K562 (cell line): ENCODE data around the gene MDK. TPM values are rescaled to one million over a fixed set of nuclear protein-coding genes. Genes with fewer than 3 reads are reported as not detected.

Source experiments
- ATAC-seq: fragments of 200-7000 bp; cut with Tn5 transposase; 3 replicates; pipeline ENCODE4 v1.9.1; 2020; ENCODE audit warnings: moderate library complexity
- BruUV-seq: library from RNA; stranded (reverse); fragments of 400-500 nt; replicated peaks from 2 replicates; lab custom pipeline; 2021; lab: Mats Ljungman, UMichigan
- CTCF ChIA-PET: fragments of 300-600 bp; formaldehyde crosslinking; extraction: SDS; loops from one replicate; lab custom pipeline; 2021; ENCODE audit warnings: low intra/inter-chr PET ratio; lab: Yijun Ruan, JAX
- POLR2A ChIA-PET: fragments of 300-600, 350-650 bp; sonication (Branson Sonifier 250); formaldehyde crosslinking; extraction: SDS; loops from one replicate; lab custom pipeline; 2021; ENCODE audit warnings: antibody characterized with exemption, inconsistent platforms; lab: Yijun Ruan, JAX
- DNase-seq, 4 experiments: peaks; one replicate each; pipeline versions ENCODE4 v3.0.0 to v3.0.0-alpha.2; 2011 to 2018; ENCODE audit warnings: low spot score in 3 of 4, mixed read lengths in 3 of 4; ENCODE audit errors: extremely low read depth in 1 of 4
- FAIRE-seq: peaks from 2 replicates; lab custom pipeline; 2011; peaks lifted over from hg19 to GRCh38; lab: Jason Lieb, UNC
- H2AFZ ChIP-seq: 2 replicates; pipeline ENCODE4 v1.6.0; 2011; ENCODE audit warnings: low read depth, low read length, control low read depth, inconsistent platforms
- H3K27ac ChIP-seq: fragments of 200-600 bp; 3 replicates; pipeline ENCODE4 v1.8.0; 2011; ENCODE audit warnings: low read depth, mild to moderate bottlenecking, control low read depth, inconsistent platforms, low read length, moderate library complexity, mixed read lengths; ENCODE audit errors: extremely low read depth
- H3K27me3 ChIP-seq, 2 experiments: fragments of 300-600 bp in 1 of 2; 2 replicates in 1 of 2; 3 replicates in 1 of 2; pipeline versions ENCODE4 v1.6.0 to v1.8.0; 2011; ENCODE audit warnings: inconsistent platforms in 2 of 2, low read length in 2 of 2, mild to moderate bottlenecking in 1 of 2, mixed read lengths in 1 of 2, moderate library complexity in 1 of 2; ENCODE audit not compliant: control insufficient read depth in 2 of 2, insufficient read depth in 2 of 2
- H3K36me3 ChIP-seq: fragments of 300-600 bp; 3 replicates; pipeline ENCODE4 v1.8.0; 2011; ENCODE audit warnings: mild to moderate bottlenecking, low read length, inconsistent platforms; ENCODE audit not compliant: control insufficient read depth, insufficient read depth
- H3K4me1 ChIP-seq, 2 experiments: fragments of 200-600 bp in 1 of 2; replicated peaks in 1 of 2; 2 replicates in 1 of 2; 3 replicates in 1 of 2; pipeline versions ENCODE4 v1.5.1 to v1.8.0; 2011; ENCODE audit warnings: inconsistent platforms in 2 of 2, low read length in 2 of 2, mild to moderate bottlenecking in 1 of 2, mixed read lengths in 1 of 2, moderate library complexity in 1 of 2; ENCODE audit not compliant: control insufficient read depth in 2 of 2, insufficient read depth in 2 of 2
- H3K4me2 ChIP-seq: 2 replicates; pipeline ENCODE4 v1.6.1; 2011; ENCODE audit warnings: low read length, control low read depth, inconsistent platforms, mixed read lengths; ENCODE audit not compliant: insufficient read depth
- H3K4me3 ChIP-seq: fragments of 200-600 bp; sonication (generic), shearing (Covaris generic); 2 replicates; pipeline ENCODE4 v1.5.1; 2016; ENCODE audit warnings: control low read depth, inconsistent platforms
- H3K79me2 ChIP-seq: fragments of 200-600 bp; 3 replicates; pipeline ENCODE4 v1.8.0; 2011; ENCODE audit warnings: low read length, inconsistent platforms; ENCODE audit not compliant: control insufficient read depth, insufficient read depth
- H3K9ac ChIP-seq, 2 experiments: 2 replicates each; pipeline versions ENCODE4 v1.6.0 to v1.6.1; 2011; ENCODE audit warnings: low read depth in 2 of 2, low read length in 2 of 2, control low read depth in 1 of 2, inconsistent platforms in 1 of 2, mild to moderate bottlenecking in 1 of 2, mixed read lengths in 1 of 2; ENCODE audit not compliant: insufficient read depth in 1 of 2
- H3K9me1 ChIP-seq: one replicate; pipeline ENCODE4 v1.6.0; 2011; ENCODE audit warnings: inconsistent platforms, mild to moderate bottlenecking, low read length, moderate library complexity; ENCODE audit not compliant: control insufficient read depth, insufficient read depth
- H3K9me3 ChIP-seq: replicated peaks from 2 replicates; pipeline ENCODE4 v1.5.1; 2011; ENCODE audit warnings: low read depth, low read length, inconsistent platforms; ENCODE audit not compliant: control insufficient read depth, insufficient read depth
- H4K20me1 ChIP-seq: replicated peaks from 2 replicates; pipeline ENCODE4 v1.6.1; 2011; ENCODE audit warnings: low read length, inconsistent platforms, mixed read lengths; ENCODE audit not compliant: control insufficient read depth, insufficient read depth
- ELF4 ChIP-seq: fragments of 450-650 bp; formaldehyde crosslinking; IDR thresholded peaks from 2 replicates; pipeline ENCODE4 v1.4.0; 2022; ENCODE audit warnings: missing genetic modification characterization
- IRF1 ChIP-seq: sonication (generic); formaldehyde crosslinking; IDR thresholded peaks from 2 replicates; pipeline ENCODE4 v1.8.0; 2022; ENCODE audit warnings: missing genetic modification reagents, mild to moderate bottlenecking, borderline replicate concordance
- PRMT5 ChIP-seq: sonication (generic); formaldehyde crosslinking; IDR thresholded peaks from 2 replicates; pipeline ENCODE4 v1.5.0; 2020; ENCODE audit warnings: missing genetic modification reagents
- RBM17 ChIP-seq: fragments of 200-400 bp; formaldehyde crosslinking; IDR thresholded peaks from 2 replicates; pipeline ENCODE4 v1.6.1; 2017; ENCODE audit warnings: low read depth, mild to moderate bottlenecking, low read length, borderline replicate concordance
- SP1 ChIP-seq: sonication (generic); formaldehyde crosslinking; IDR thresholded peaks from 2 replicates; pipeline ENCODE4 v1.8.1; 2022; ENCODE audit warnings: mild to moderate bottlenecking, missing genetic modification reagents
- SRSF1 ChIP-seq: fragments of 200-400 bp; formaldehyde crosslinking; IDR thresholded peaks from 2 replicates; pipeline ENCODE4 v1.6.1; 2017; ENCODE audit warnings: mild to moderate bottlenecking, low read depth, low read length, moderate library complexity
- WGBS: fragments of 100-300 bp; shearing (Covaris generic); methylation state at CpG from one replicate; pipeline ENCODE4 v1.1.6; 2016; ENCODE audit warnings: low coverage, mixed read lengths; ENCODE audit not compliant: insufficient coverage; ENCODE audit errors: missing lambda C conversion rate; 5-methylcytosine and 5-hydroxymethylcytosine counted together
- in situ Hi-C: fragments of 300-500 bp; cut with MboI; formaldehyde crosslinking; loops from 4 replicates; pipeline ENCODE4 v1.15.0; 2018; ENCODE audit warnings: inconsistent platforms, mixed read lengths
- intact Hi-C: fragments of 100-400 bp; cut with micrococcal nuclease; formaldehyde crosslinking; loops from 2 replicates; pipeline ENCODE4 v1.14.2; 2022
- polyA plus RNA-seq, 8 experiments: library from polyadenylated mRNA; depleted of rRNA in 4 of 8; stranded (reverse) in 5 of 8; unstranded in 3 of 8; fragments of >200 nt; fragmentation: Nextera tagmentation in 2 of 8; fragmentation: Illumina TruSeq in 1 of 8; extraction: Ambion mirVana in 2 of 8; extraction: Trizol in 1 of 8; gene quantifications; 2 replicates each; pipeline versions ENCODE4 v1.2.1 to v1.2.3, GENCODE V29; 2011 to 2014; ENCODE audit warnings: inconsistent platforms in 1 of 8, missing spikeins in 1 of 8
- total RNA-seq, 7 experiments: library from RNA; depleted of rRNA in 6 of 7; stranded (reverse); fragments of >200 nt in 6 of 7; fragmentation: Illumina TruSeq in 2 of 7; extraction: Trizol in 2 of 7; gene quantifications; 2 replicates each; pipeline versions ENCODE4 v1.2.1 to v1.2.3, GENCODE V29; 2011 to 2021; ENCODE audit warnings: low replicate concordance in 1 of 7

Gene MDK
- total and polyA plus RNA-seq, 9 of the 15 experiments (the other 6 are each of a cell fraction or from before 2014, with no cell fraction given): 20.7 to 700 (median 350) TPM

- H4K20me1 ChIP-seq: no peaks in the 10 kb centered on the region; the same call in 1 of the 2 replicates
- WGBS: 54% methylated on average over 7 of the region's 7 CpGs
- in situ Hi-C loops (no loop called here), intact Hi-C loops (no loop called here)
- CTCF ChIA-PET: no interaction called here
- H3K27ac ChIP-seq: no peak overlapping the region
- no peak overlapping the region for H3K4me3 ChIP-seq
- H3K9me3 ChIP-seq: no peaks in the 10 kb centered on the region
- no peak overlapping the region for H3K9ac ChIP-seq
- H3K9me1 ChIP-seq: no peaks in the 10 kb centered on the region
- no peak overlapping the region for H3K4me2 ChIP-seq
- H3K4me1 ChIP-seq: peaks cover 3 to 28% of the 10 kb centered on the region in 2 experiments; a peak in 4 of 5 replicates
- DNase-seq (no peak), ATAC-seq (no peak), FAIRE-seq (no peak)
- POLR2A ChIA-PET: interaction anchor here (1.3 to 1.6 kb wide), 2 partner anchors 9 to 12 kb away, joined by 3 to 4 read pairs; no protein-coding TSS in a partner anchor
- TF ChIP-seq SRSF1 (no peak), PRMT5 (CRISPR knock-in tag) (no peak), RBM17 (no peak), ELF4 (no peak), SP1 (CRISPR knock-in tag) (no peak), IRF1 (CRISPR knock-in tag) (no peak)
- no peaks in the 10 kb centered on the region for H3K27me3 ChIP-seq
- BruUV-seq: no TSS peak
- no peaks in the 10 kb centered on the region for H3K79me2 ChIP-seq
- no peak overlapping the region for H2AFZ ChIP-seq
- H3K36me3 ChIP-seq: peaks cover 18% of the 10 kb centered on the region; the same call in 2 of the 3 replicates
Observed at GRCh38 chr11:46422588-46422987, 41.1 kb downstream of the MDK start.
